Pancreas (tissue), 10 donors: ENCODE measurements around the gene RANBP1. TPM values are rescaled to one million over a fixed set of nuclear protein-coding genes. Genes with fewer than 3 reads are reported as not detected.

ENCODE experiments used
- ATAC-seq, 4 donors: fragments of 200-7000 bp; cut with Tn5 transposase; one replicate each; pipeline versions ENCODE4 v1.8.0 to v1.9.1; 2020; ENCODE audit warnings: mild to moderate bottlenecking in 4 of 4, moderate library complexity in 4 of 4
- DNase-seq, 6 donors: peaks; one replicate each; pipeline ENCODE4 v3.0.0-alpha.2; 2020
- FAIRE-seq: peaks from 2 replicates; lab custom pipeline; 2012; peaks lifted over from hg19 to GRCh38; lab: Jason Lieb, UNC
- H3K27ac ChIP-seq, 4 donors: fragments of 200-600 bp; sonication (generic); 1 replicate in 3 of 4; 2 replicates in 1 of 4; pipeline versions ENCODE4 v1.5.0 to v1.8.0; 2020
- H3K27me3 ChIP-seq, 4 donors: fragments of 200-600 bp; one replicate each; pipeline ENCODE4 v1.8.0; 2021
- H3K36me3 ChIP-seq, 3 donors: fragments of 200-600 bp; sonication (generic) in 1 of 3; one replicate each; pipeline versions ENCODE4 v1.5.0 to v1.8.0; 2020 to 2021
- H3K4me1 ChIP-seq, 3 donors: fragments of 200-600 bp; one replicate each; pipeline ENCODE4 v1.8.0; 2021
- H3K4me3 ChIP-seq, 4 donors: fragments of 200-600 bp; sonication (generic) in 2 of 4; one replicate each; pipeline versions ENCODE4 v1.5.0 to v1.8.0; 2020 to 2021
- H3K9me3 ChIP-seq, 4 donors: fragments of 200-600 bp; one replicate each; pipeline ENCODE4 v1.8.0; 2021
- CTCF ChIP-seq, 4 donors: fragments of 200-600 bp; sonication (generic) in 3 of 4; IDR thresholded peaks; one replicate each; pipeline versions ENCODE4 v1.5.0 to v1.8.0; 2021; ENCODE audit warnings: antibody characterized with exemption in 4 of 4
- WGBS, 2 donors: extraction: QIAGEN DNeasy Blood & Tissue Kit; methylation state at CpG; one replicate each; pipeline ENCODE4 v1.1.7; 2013; 5-methylcytosine and 5-hydroxymethylcytosine counted together
- intact Hi-C, 3 donors: fragments of 100-400 bp; cut with DNase I; formaldehyde crosslinking; loops; one replicate each; pipeline versions ENCODE4 v1.11.1 to v1.14.2; 2022
- polyA plus RNA-seq, 2 donors: library from polyadenylated mRNA; stranded (reverse); fragments of 200-250 nt; gene quantifications; one replicate each; pipeline ENCODE4 v1.2.3, GENCODE V29; 2013
- total RNA-seq, 6 donors: library from RNA; stranded (reverse); fragmentation: NEBNext Ultra II Directional in 4 of 6; extraction: Animal tissue kit (Norgen Biotek cat#: 25700) in 4 of 6; gene quantifications; one replicate each; pipeline versions ENCODE4 v1.2.1 to v1.2.4, GENCODE V29; 2021 to 2023
- donor health status: healthy with polysubstance abuse.
- donor health status: DM: no; HTN: no; CAD: no; lungs with moderate emphysema.
- donor health status: DM: no; HTN: no; CAD: no.
- donor health status: control.
- donor health status: control.
- donor health status: Bipolar disorder and iron deficiency.
- donor health status: DM: yes; HTN: yes; CAD: no.
- donor health status: DM: no; HTN: no; CAD: no.
- donor health status: DM: no; HTN: no; CAD: no.
- donor health status: DM: yes; HTN: yes; CAD: no.

The RANBP1 gene
- total and polyA plus RNA-seq, 8 donors: 25.1 to 44.0 (median 34.3) TPM

GRCh38 chr22:20146777-20147176 lies 30.9 kb downstream of the RANBP1 start:
- DNase-seq: no peak
- intact Hi-C loops: loop anchor here in 1 of 3 donors (10.0 kb wide), 1 partner anchor 108 kb away; no protein-coding TSS in a partner anchor
- 79 to 80% methylated on average over 19 to 22 of the region's 22 CpGs for WGBS, 2 donors

GRCh38 chr22:20147237-20147988 lies 31.5 kb downstream of the RANBP1 start:
- H3K4me3 ChIP-seq: no peak overlapping the region
- H3K27me3 ChIP-seq: no peaks in the 10 kb centered on the region
- no peak for ATAC-seq
- no peaks in the 10 kb centered on the region for H3K9me3 ChIP-seq
- no peak overlapping the region for H3K27ac ChIP-seq
- no peak for FAIRE-seq
- DNase-seq: no peak
- H3K36me3 ChIP-seq: no peaks in the 10 kb centered on the region
- intact Hi-C loops: loop anchor here in 1 of 3 donors (10.0 kb wide), 1 partner anchor 107 kb away; no protein-coding TSS in a partner anchor
- no peak for TF ChIP-seq CTCF (IDR thresholded peaks at IDR 0.05)
- 76 to 79% methylated on average over 14 of the region's 14 CpGs for WGBS, 2 donors
- H3K4me1 ChIP-seq: no peaks in the 10 kb centered on the region

More at GRCh38 chr22:20146777-20147176, 30.9 kb downstream of the RANBP1 start:
- no peak for TF ChIP-seq CTCF (IDR thresholded peaks at IDR 0.05)
- Histone ChIP-seq H3K36me3 (no peaks in the 10 kb centered on the region), H3K27me3 (no peaks in the 10 kb centered on the region), H3K27ac (no peak overlapping the region), H3K9me3 (no peaks in the 10 kb centered on the region), H3K4me3 (no peak overlapping the region), H3K4me1 (no peaks in the 10 kb centered on the region)
- ATAC-seq (no peak), FAIRE-seq (no peak)

GRCh38 chr22:20148414-20148813 lies 32.5 kb downstream of the RANBP1 start:
- no peak for FAIRE-seq
- no peaks in the 10 kb centered on the region for H3K4me1 ChIP-seq
- intact Hi-C loops: loop anchor here in 1 of 3 donors (10.0 kb wide), 1 partner anchor 106 kb away; no protein-coding TSS in a partner anchor
- no peaks in the 10 kb centered on the region for H3K27me3 ChIP-seq
- no peak for TF ChIP-seq CTCF (IDR thresholded peaks at IDR 0.05)
- no peak overlapping the region for H3K4me3 ChIP-seq
- DNase-seq: no peak
- WGBS, 2 donors: 80 to 86% methylated on average over 18 of the region's 18 CpGs
- H3K9me3 ChIP-seq: no peaks in the 10 kb centered on the region
- H3K36me3 ChIP-seq: no peaks in the 10 kb centered on the region
- H3K27ac ChIP-seq: no peak overlapping the region
- ATAC-seq: no peak

- intact Hi-C loops: loop anchor here in 2 of 3 donors (10.0 kb wide), 3 partner anchors 85 to 135 kb away; no protein-coding TSS in a partner anchor
- WGBS, 2 donors: 64 to 76% methylated on average over 31 to 32 of the region's 32 CpGs
- no peak overlapping the region for H3K4me3 ChIP-seq
- DNase-seq (no peak), ATAC-seq (no peak), FAIRE-seq (no peak)
- no peak for TF ChIP-seq CTCF (IDR thresholded peaks at IDR 0.05)
- no peaks in the 10 kb centered on the region for H3K27me3 ChIP-seq
- no peaks in the 10 kb centered on the region for H3K4me1 ChIP-seq
- H3K9me3 ChIP-seq: no peaks in the 10 kb centered on the region
- no peak overlapping the region for H3K27ac ChIP-seq
- H3K36me3 ChIP-seq: no peaks in the 10 kb centered on the region
These were observed 33.6 kb downstream of the RANBP1 start for GRCh38 chr22:20149257-20150250.
